Measurements from ENCODE around the gene STKLD1.

GRCh38 chr9:133367221-133367620 lies 8.9 kb upstream of the STKLD1 start:
- TF ChIP-seq POLR2AphosphoS5 (IDR thresholded peaks at IDR 0.05) = no peak
- TF ChIP-seq POLR2A (IDR thresholded peaks at IDR 0.05) = no peak
